GM12878 (cell line): Measurements from ENCODE around the gene PIGU.

Experiments used
- ESRRA ChIP-seq: IDR thresholded peaks from 2 replicates; pipeline ENCODE4 v1.6.1; 2012; ENCODE audit warnings: mild to moderate bottlenecking, low read length, improper control_type of control experiment
- HDGF ChIP-seq: fragments of 450-650 bp; IDR thresholded peaks from 2 replicates; pipeline ENCODE4 v1.6.1; 2016; ENCODE audit warnings: antibody characterized with exemption
- PAX8 ChIP-seq: fragments of 450-650 bp; IDR thresholded peaks from 2 replicates; pipeline ENCODE4 v1.6.1; 2017; ENCODE audit warnings: mild to moderate bottlenecking, moderate library complexity
- POLR2A ChIP-seq: IDR thresholded peaks from 2 replicates; pipeline ENCODE4 v1.6.1; 2011; ENCODE audit warnings: low read depth, mild to moderate bottlenecking, low read length
- RBBP5 ChIP-seq: fragments of 200-600 bp; sonication (generic); conservative IDR thresholded peaks from 2 replicates; pipeline ENCODE4 v1.6.1; 2016
- SMAD5 ChIP-seq: IDR thresholded peaks from 2 replicates; pipeline ENCODE4 v1.6.1; 2016; ENCODE audit warnings: antibody characterized with exemption, low read depth
- TAF1 ChIP-seq: IDR thresholded peaks from 2 replicates; pipeline ENCODE4 v1.6.1; 2011; ENCODE audit warnings: mild to moderate bottlenecking, low read depth, low read length, borderline replicate concordance
- TF ChIP-seq, protein P1 (sequence below), 3 experiments: IDR thresholded peaks in 2 of 3; conservative IDR thresholded peaks in 1 of 3; 2 replicates each; pipeline ENCODE4 v1.5.1; 2011; ENCODE audit warnings: low read depth in 3 of 3, low read length in 3 of 3, mild to moderate bottlenecking in 3 of 3, control low read depth in 2 of 3, moderate library complexity in 2 of 3, inconsistent platforms in 1 of 3, mixed read lengths in 1 of 3; ENCODE audit not compliant: control insufficient read depth in 2 of 3, insufficient read depth in 1 of 3; ENCODE audit errors: extremely low read depth in 1 of 3
- TF ChIP-seq, protein P2 (sequence below): IDR thresholded peaks from 2 replicates; pipeline ENCODE4 v1.6.1; 2012; ENCODE audit warnings: low read depth, low read length, improper control_type of control experiment

DNA sequence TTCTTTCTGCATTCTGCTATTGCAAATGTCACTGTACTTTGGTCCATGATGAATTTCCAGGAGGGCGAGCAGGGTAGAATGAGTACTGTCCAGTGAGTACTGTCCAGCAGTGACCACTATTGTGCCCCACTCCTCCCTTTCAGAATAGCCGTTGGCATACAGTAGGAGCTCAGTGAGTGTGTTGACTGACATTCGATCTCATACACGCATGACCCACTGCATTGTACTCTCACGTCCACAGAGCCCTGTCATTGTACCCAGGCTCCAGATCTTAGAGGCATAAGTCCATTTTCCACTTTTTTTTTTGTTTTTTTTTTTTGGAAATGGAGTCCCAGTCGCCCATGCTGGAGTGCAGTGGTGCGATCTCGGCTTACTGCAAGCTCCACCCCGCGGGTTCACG, 152.5 kb downstream of the PIGU start:
- TF ChIP-seq RBBP5 (no peak), TAF1 (no peak), SMAD5 (no peak), POLR2A (no peak), HDGF (no peak), ESRRA (no peak), PAX8 (no peak)
- TF ChIP-seq, protein P1, sequence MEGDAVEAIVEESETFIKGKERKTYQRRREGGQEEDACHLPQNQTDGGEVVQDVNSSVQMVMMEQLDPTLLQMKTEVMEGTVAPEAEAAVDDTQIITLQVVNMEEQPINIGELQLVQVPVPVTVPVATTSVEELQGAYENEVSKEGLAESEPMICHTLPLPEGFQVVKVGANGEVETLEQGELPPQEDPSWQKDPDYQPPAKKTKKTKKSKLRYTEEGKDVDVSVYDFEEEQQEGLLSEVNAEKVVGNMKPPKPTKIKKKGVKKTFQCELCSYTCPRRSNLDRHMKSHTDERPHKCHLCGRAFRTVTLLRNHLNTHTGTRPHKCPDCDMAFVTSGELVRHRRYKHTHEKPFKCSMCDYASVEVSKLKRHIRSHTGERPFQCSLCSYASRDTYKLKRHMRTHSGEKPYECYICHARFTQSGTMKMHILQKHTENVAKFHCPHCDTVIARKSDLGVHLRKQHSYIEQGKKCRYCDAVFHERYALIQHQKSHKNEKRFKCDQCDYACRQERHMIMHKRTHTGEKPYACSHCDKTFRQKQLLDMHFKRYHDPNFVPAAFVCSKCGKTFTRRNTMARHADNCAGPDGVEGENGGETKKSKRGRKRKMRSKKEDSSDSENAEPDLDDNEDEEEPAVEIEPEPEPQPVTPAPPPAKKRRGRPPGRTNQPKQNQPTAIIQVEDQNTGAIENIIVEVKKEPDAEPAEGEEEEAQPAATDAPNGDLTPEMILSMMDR (IDR thresholded peaks at IDR 0.05 in 2 of 3, conservative IDR thresholded peaks at IDR 0.05 in 1 of 3; ENCODE audit: control insufficient read depth in 2 of 3, extremely low read depth in 1 of 3, insufficient read depth in 1 of 3, low read depth in 3 of 3, low read length in 3 of 3) = no peak
- TF ChIP-seq, protein P2, sequence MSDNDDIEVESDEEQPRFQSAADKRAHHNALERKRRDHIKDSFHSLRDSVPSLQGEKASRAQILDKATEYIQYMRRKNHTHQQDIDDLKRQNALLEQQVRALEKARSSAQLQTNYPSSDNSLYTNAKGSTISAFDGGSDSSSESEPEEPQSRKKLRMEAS = no peak
